Fibroblast of pulmonary artery (primary cell): Measurements from ENCODE around the gene FRMD4A.

ENCODE experiments used
- DNase-seq: peaks from one replicate; pipeline ENCODE4 v3.0.0-alpha.2; 2010; ENCODE audit warnings: low read depth
- H3K4me3 ChIP-seq: replicated peaks from 2 replicates; pipeline ENCODE4 v1.5.1; 2011; ENCODE audit warnings: low read depth, mild to moderate bottlenecking, control low read depth, low read length, moderate library complexity
- CTCF ChIP-seq: IDR thresholded peaks from 2 replicates; pipeline ENCODE4 v1.5.1; 2011; ENCODE audit warnings: mild to moderate bottlenecking, control low read depth, low read length, inconsistent platforms; ENCODE audit errors: missing control alignments

The FRMD4A gene

GRCh38 chr10:13987446-13987845, 343.3 kb downstream of the FRMD4A start:
- no peak for TF ChIP-seq CTCF
- no peak overlapping the region for H3K4me3 ChIP-seq
- DNase-seq = peak; percentile 67

DNA sequence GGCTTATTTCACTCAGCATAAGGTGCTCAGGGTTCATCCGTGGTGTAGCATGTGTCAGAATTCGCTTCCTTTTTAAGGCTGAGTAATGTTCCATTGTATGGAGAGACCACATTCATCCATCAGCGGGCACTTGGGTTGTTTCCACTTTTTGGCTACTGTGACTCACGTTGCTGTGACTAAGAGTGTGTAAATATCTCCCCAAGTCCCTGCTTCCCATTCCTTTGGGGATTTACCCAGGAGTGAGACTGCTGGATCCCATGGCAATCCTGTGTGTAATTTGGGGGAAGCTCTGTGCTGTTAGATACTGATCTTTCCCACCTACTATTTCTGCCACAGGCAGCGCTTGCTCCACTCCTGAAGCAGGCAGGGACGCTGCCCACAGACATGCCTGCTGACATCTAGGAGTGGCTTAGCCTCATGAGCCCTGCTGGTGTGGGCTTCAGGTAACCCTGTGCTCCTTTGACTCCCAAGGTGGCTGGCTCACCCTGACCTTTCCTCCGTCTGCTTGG, 346.0 kb downstream of the FRMD4A start:
- TF ChIP-seq CTCF = no peak
- DNase-seq = peak; percentile 87
- H3K4me3 ChIP-seq = no peak overlapping the region

GRCh38 chr10:13983035-13983434, 347.7 kb downstream of the FRMD4A start:
- no peak for TF ChIP-seq CTCF
- no peak for DNase-seq
- no peak overlapping the region for H3K4me3 ChIP-seq

DNA sequence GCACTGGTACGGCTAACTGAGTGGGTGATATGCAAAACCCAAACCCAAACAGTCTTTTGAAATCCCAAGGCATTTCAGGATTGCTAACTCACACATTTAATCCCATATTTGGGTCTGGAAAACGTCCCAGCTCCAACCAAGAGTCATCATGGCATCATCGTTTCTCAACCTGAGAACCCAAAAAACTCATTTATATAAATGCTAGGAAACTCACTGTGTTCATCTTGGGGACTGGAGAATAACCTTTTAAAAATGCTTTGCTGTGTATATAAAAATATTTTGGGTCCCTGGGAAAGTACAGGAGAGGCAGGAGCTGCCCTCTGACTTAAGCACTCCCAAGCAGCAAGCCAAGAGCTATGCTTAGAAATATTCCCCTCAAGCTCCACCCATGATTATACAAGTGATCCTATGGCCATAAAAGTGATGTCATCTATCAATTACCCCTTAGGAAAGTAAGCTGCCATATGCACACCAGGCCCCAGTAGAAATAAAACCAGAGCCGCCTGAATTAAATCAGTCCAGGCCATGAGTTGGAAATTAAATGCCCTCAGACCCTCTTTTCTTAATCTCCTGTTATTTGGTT, 352.1 kb downstream of the FRMD4A start:
- H3K4me3 ChIP-seq = no peak overlapping the region
- DNase-seq = peak; percentile 93
- no peak for TF ChIP-seq CTCF

DNA sequence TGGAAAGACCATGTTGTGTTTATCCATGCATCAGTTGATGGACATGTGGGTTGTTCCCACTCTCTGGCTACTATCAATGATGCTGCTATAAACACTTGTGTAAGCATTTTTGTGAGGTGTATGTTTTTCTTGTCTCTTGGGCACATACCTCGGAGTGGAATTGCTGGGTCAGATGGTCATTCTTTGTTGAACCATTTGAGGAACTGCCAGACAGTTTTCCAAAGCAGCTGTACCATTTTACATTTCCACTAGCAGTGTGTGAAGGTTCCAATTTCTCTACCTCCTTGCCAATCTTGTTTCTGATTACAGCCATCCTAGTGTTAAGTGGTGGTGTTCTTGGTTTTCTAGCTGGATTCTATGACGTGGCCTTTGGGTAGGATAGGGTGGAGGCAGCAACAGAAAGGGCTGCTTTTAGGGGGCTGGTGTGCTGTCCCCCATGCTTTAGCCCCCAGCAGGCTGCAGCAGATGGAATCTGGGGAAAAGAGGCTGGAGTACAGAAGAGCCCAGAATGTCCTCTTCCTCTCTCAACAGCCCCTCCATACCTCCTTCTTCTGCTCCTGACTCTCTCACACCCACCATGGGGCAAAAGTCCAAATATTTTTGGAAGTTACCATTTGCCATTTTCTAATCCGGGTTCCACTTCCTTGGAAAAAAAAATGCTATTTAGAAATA, 352.7 kb downstream of the FRMD4A start:
- H3K4me3 ChIP-seq = no peak overlapping the region
- no peak for DNase-seq
- TF ChIP-seq CTCF = no peak

- no peak for TF ChIP-seq CTCF
- peak; percentile 58 for DNase-seq
- no peak overlapping the region for H3K4me3 ChIP-seq
Measured at GRCh38 chr10:13973742-13974141, 357.0 kb downstream of the FRMD4A start.

- no peak overlapping the region for H3K4me3 ChIP-seq
- TF ChIP-seq CTCF = no peak
- no peak for DNase-seq
Measured at GRCh38 chr10:13972609-13973008, 358.1 kb downstream of the FRMD4A start.
